Neutrophil (primary cell): ENCODE data around the gene CCNL1.

ENCODE experiments used
- H3K27ac ChIP-seq: fragments of 200-600 bp; sonication (generic); 2 replicates; pipeline ENCODE4 v1.5.1; 2016; ENCODE audit warnings: mild to moderate bottlenecking, moderate library complexity
- H3K27me3 ChIP-seq: fragments of 200-600 bp; sonication (generic); 2 replicates; pipeline ENCODE4 v1.6.0; 2016; ENCODE audit warnings: mild to moderate bottlenecking
- H3K36me3 ChIP-seq: fragments of 200-600 bp; sonication (generic); 2 replicates; pipeline ENCODE4 v1.5.1; 2017
- H3K4me1 ChIP-seq, 2 experiments: fragments of 200-600 bp in 1 of 2; sonication (generic) in 1 of 2; 1 replicate in 1 of 2; 2 replicates in 1 of 2; pipeline versions ENCODE4 v1.5.1 to v1.6.1; 2013 to 2016; ENCODE audit warnings: low read depth in 1 of 2, low read length in 1 of 2, mild to moderate bottlenecking in 1 of 2, moderate library complexity in 1 of 2; ENCODE audit not compliant: control insufficient read depth in 1 of 2, insufficient read depth in 1 of 2
- H3K4me3 ChIP-seq, 2 experiments: fragments of 200-600 bp in 1 of 2; sonication (generic) in 1 of 2; 1 replicate in 1 of 2; 2 replicates in 1 of 2; pipeline ENCODE4 v1.5.1; 2013 to 2016; ENCODE audit warnings: low read depth in 1 of 2, low read length in 1 of 2, mild to moderate bottlenecking in 1 of 2, moderate library complexity in 1 of 2
- H3K9me3 ChIP-seq: fragments of 200-600 bp; sonication (generic); 2 replicates; pipeline ENCODE4 v1.5.1; 2016
- TF ChIP-seq, protein P1 (sequence below): fragments of 200-600 bp; sonication (generic); IDR thresholded peaks from 2 replicates; pipeline ENCODE4 v1.5.1; 2016; ENCODE audit warnings: antibody characterized with exemption

Gene CCNL1

DNA sequence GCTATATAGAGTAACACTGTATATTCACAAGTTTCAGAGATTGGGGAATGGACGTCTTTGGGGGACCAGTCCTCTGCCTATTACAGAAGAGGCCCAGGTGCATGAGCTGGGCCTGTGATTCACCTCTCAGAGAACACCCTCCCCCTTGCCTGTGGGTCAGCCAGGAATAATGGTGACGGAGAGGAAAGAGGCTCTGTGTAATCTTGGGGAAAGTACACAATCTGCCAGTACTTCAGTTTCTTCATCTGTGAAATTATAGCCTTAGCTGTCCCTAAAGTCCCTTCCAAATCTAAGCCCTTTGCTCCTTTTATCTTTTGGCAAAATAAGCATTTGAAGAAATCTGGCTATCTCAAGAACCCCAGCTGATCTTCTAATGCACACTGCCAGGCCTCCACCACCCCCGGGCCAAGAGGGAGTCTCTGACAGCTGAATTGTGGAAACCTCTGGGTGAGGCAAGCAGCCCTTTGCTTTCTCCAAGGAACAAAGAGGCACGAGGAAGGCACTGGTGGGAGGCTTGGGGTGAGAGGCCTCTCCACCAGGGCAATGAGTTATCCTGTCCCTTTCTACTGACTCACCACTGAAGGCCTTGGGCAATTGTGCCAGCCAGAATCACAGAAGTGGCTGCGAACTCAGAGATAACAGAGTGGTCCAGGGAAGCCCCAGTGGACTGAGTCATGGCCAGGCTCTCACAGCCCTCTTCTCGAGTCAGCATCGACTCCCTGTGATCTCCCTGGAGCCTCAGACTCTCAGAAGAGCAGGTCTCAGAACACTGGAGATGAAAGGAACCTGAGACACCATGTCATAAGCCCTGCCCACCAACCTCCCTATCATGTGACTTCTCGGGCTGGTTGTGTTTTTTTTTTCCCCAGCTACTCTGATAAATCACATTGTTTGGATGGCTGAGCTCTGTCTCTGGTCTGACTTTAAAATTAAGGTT, 31.8 kb downstream of the CCNL1 start:
- Histone ChIP-seq H3K4me1 (peaks cover 12 to 25% of the 10 kb centered on the region in 2 experiments), H3K9me3 (no peaks in the 10 kb centered on the region), H3K36me3 (no peaks in the 10 kb centered on the region), H3K4me3 (no peak overlapping the region), H3K27me3 (no peaks in the 10 kb centered on the region), H3K27ac (no peak overlapping the region)
- TF ChIP-seq, protein P1, sequence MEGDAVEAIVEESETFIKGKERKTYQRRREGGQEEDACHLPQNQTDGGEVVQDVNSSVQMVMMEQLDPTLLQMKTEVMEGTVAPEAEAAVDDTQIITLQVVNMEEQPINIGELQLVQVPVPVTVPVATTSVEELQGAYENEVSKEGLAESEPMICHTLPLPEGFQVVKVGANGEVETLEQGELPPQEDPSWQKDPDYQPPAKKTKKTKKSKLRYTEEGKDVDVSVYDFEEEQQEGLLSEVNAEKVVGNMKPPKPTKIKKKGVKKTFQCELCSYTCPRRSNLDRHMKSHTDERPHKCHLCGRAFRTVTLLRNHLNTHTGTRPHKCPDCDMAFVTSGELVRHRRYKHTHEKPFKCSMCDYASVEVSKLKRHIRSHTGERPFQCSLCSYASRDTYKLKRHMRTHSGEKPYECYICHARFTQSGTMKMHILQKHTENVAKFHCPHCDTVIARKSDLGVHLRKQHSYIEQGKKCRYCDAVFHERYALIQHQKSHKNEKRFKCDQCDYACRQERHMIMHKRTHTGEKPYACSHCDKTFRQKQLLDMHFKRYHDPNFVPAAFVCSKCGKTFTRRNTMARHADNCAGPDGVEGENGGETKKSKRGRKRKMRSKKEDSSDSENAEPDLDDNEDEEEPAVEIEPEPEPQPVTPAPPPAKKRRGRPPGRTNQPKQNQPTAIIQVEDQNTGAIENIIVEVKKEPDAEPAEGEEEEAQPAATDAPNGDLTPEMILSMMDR: no peak

GRCh38 chr3:157127268-157127667, 32.7 kb downstream of the CCNL1 start:
- peaks cover 6 to 17% of the 10 kb centered on the region in 2 experiments for H3K4me1 ChIP-seq

GRCh38 chr3:157126365-157126764, 33.6 kb downstream of the CCNL1 start:
- H3K9me3 ChIP-seq: no peaks in the 10 kb centered on the region
- H3K36me3 ChIP-seq: no peaks in the 10 kb centered on the region
- peaks cover 8% of the 10 kb centered on the region for H3K27me3 ChIP-seq
- TF ChIP-seq, protein P1: no peak
- no peak overlapping the region for H3K4me3 ChIP-seq
- H3K4me1 ChIP-seq: peaks cover 6 to 12% of the 10 kb centered on the region in 2 experiments
- no peak overlapping the region for H3K27ac ChIP-seq

More at GRCh38 chr3:157127268-157127667, 32.7 kb downstream of the CCNL1 start:
- no peaks in the 10 kb centered on the region for H3K36me3 ChIP-seq
- TF ChIP-seq, protein P1: no peak
- H3K9me3 ChIP-seq: no peaks in the 10 kb centered on the region
- H3K27me3 ChIP-seq: no peaks in the 10 kb centered on the region
- H3K4me3 ChIP-seq: no peak overlapping the region
- H3K27ac ChIP-seq: no peak overlapping the region

GRCh38 chr3:157125101-157125500, 34.8 kb downstream of the CCNL1 start:
- Histone ChIP-seq H3K27ac (no peak overlapping the region), H3K4me1 (no peaks in the 10 kb centered on the region), H3K36me3 (no peaks in the 10 kb centered on the region), H3K4me3 (no peak overlapping the region), H3K9me3 (no peaks in the 10 kb centered on the region), H3K27me3 (peaks cover 20% of the 10 kb centered on the region)
- TF ChIP-seq, protein P1: no peak

GRCh38 chr3:157123621-157124020, 36.3 kb downstream of the CCNL1 start:
- Histone ChIP-seq H3K4me1 (no peaks in the 10 kb centered on the region), H3K27me3 (peaks cover 29% of the 10 kb centered on the region), H3K27ac (no peak overlapping the region), H3K4me3 (no peak overlapping the region), H3K9me3 (no peaks in the 10 kb centered on the region), H3K36me3 (no peaks in the 10 kb centered on the region)
- TF ChIP-seq, protein P1: no peak
